Brain microvascular endothelial cell (primary cell): ENCODE measurements around the gene THOC2.
A peak's percentile ranks its signal among the peaks of the same experiment; 100 is the strongest.
"Not testable (repeated sequence)": the region's sequence is repeated elsewhere in the genome, so short reads cannot be mapped to it uniquely, and the experiment has no call there.

Experiments
- DNase-seq: peaks from one replicate; pipeline ENCODE4 v3.0.0-alpha.2; 2020
- H3K27ac ChIP-seq: fragments of 250-450 bp; sonication (Bioruptor Pico); 2 replicates; pipeline ENCODE4 v1.5.1; 2020; ENCODE audit warnings: mild to moderate bottlenecking, moderate library complexity
- H3K27me3 ChIP-seq: fragments of 250-450 bp; sonication (Bioruptor Pico); replicated peaks from 2 replicates; pipeline ENCODE4 v1.5.1; 2020; ENCODE audit warnings: mild to moderate bottlenecking
- H3K36me3 ChIP-seq: fragments of 250-450 bp; sonication (Bioruptor Pico); replicated peaks from 2 replicates; pipeline ENCODE4 v1.5.1; 2020; ENCODE audit warnings: mild to moderate bottlenecking
- H3K4me3 ChIP-seq: 2 replicates; pipeline ENCODE4 v1.5.1; 2011; ENCODE audit warnings: low read depth, mild to moderate bottlenecking, control low read depth, low read length, moderate library complexity
- in situ Hi-C: cut with HindIII; loops from 2 replicates; pipeline ENCODE4 v1.10.0; 2017; ENCODE audit warnings: low sequenced_read_pairs, low pct_ligation_motif_present
- TF ChIP-seq, protein P1 (sequence below): IDR thresholded peaks from 2 replicates; pipeline ENCODE4 v1.5.1; 2011; ENCODE audit warnings: low read depth, mild to moderate bottlenecking, moderate library complexity, low read length, control low read depth, inconsistent platforms; ENCODE audit errors: missing control alignments

THOC2 gene

GRCh38 chrX:123764967-123765871, 32.4 kb upstream of the THOC2 start:
- Histone ChIP-seq H3K4me3 (peak overlapping the region; percentile 44), H3K27me3 (no peaks in the 10 kb centered on the region), H3K27ac (peak overlapping the region; percentile 30), H3K36me3 (no peaks in the 10 kb centered on the region)
- in situ Hi-C loops: no loop called here
- TF ChIP-seq, protein P1, sequence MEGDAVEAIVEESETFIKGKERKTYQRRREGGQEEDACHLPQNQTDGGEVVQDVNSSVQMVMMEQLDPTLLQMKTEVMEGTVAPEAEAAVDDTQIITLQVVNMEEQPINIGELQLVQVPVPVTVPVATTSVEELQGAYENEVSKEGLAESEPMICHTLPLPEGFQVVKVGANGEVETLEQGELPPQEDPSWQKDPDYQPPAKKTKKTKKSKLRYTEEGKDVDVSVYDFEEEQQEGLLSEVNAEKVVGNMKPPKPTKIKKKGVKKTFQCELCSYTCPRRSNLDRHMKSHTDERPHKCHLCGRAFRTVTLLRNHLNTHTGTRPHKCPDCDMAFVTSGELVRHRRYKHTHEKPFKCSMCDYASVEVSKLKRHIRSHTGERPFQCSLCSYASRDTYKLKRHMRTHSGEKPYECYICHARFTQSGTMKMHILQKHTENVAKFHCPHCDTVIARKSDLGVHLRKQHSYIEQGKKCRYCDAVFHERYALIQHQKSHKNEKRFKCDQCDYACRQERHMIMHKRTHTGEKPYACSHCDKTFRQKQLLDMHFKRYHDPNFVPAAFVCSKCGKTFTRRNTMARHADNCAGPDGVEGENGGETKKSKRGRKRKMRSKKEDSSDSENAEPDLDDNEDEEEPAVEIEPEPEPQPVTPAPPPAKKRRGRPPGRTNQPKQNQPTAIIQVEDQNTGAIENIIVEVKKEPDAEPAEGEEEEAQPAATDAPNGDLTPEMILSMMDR: no peak
- peak; percentile 86 for DNase-seq

GRCh38 chrX:123759849-123760248, 27.0 kb upstream of the THOC2 start:
- H3K4me3 ChIP-seq, in situ Hi-C loops, H3K36me3 ChIP-seq, H3K27ac ChIP-seq, DNase-seq, H3K27me3 ChIP-seq: not testable (repeated sequence)

DNA sequence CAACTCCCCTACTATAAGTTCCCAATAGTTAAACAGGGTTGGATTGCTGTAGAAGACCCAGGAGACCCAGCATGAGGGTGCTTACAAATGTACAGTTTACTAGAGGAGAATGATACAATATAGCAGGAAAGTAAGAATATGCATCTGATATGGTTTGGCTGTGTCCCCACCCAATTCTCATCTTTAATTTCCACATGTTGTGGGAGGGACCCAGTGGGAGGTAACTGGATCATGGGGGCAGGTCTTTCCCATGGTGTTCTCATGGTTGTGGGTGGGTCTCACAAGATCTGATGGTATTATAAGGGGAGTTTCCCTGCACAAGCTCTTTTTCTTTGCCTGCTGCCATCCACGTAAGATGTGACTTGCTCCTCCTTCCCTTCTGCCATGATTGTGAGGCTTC, 24.9 kb upstream of the THOC2 start:
- H3K36me3 ChIP-seq, H3K4me3 ChIP-seq, DNase-seq, H3K27ac ChIP-seq, H3K27me3 ChIP-seq, in situ Hi-C loops: not testable (repeated sequence)

DNA sequence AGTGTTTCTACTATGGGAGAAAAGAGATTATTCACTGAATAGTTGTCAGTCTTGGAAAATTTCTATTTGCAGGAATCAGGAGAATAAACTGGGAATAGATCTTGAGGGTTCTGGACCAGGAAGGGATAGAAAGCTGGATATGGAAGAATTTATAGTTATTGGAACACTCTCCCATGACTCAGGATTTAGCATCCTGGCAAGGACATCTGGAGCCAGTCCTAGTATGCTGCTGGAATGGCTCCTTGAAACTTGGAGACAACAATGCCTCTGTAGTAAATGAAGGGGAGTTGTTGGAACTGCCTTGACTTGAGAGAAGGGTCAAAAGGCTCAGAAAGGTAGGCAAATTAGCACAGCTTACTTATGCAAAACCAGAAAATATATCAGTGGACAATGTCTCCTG, 23.5 kb upstream of the THOC2 start:
- no peaks in the 10 kb centered on the region for H3K36me3 ChIP-seq
- TF ChIP-seq, protein P1: no peak
- H3K27me3 ChIP-seq: no peaks in the 10 kb centered on the region
- in situ Hi-C loops: no loop called here
- H3K27ac ChIP-seq: no peak overlapping the region
- no peak for DNase-seq
- no peak overlapping the region for H3K4me3 ChIP-seq

- Histone ChIP-seq H3K4me3 (no peak overlapping the region), H3K27ac (no peak overlapping the region), H3K36me3 (no peaks in the 10 kb centered on the region), H3K27me3 (no peaks in the 10 kb centered on the region)
- no peak for DNase-seq
- in situ Hi-C loops: no loop called here
- TF ChIP-seq, protein P1: no peak
Measured at GRCh38 chrX:123755107-123755506, 22.3 kb upstream of the THOC2 start.

- H3K27me3 ChIP-seq: no peaks in the 10 kb centered on the region
- DNase-seq: no peak
- TF ChIP-seq, protein P1: no peak
- in situ Hi-C loops: no loop called here
- no peak overlapping the region for H3K27ac ChIP-seq
- no peak overlapping the region for H3K4me3 ChIP-seq
- H3K36me3 ChIP-seq: no peaks in the 10 kb centered on the region
Measured at GRCh38 chrX:123753656-123754350, 21.0 kb upstream of the THOC2 start.
